Endothelial cell of umbilical vein (primary cell): ENCODE data around the gene PLCH1. TPM values are rescaled to one million over a fixed set of nuclear protein-coding genes. Genes with fewer than 3 reads are reported as not detected.

ENCODE experiments used
- BruUV-seq: library from RNA; stranded (reverse); fragments of 400-500 nt; replicated peaks from 2 replicates; lab custom pipeline; 2021; lab: Mats Ljungman, UMichigan
- CTCF ChIA-PET: fragments of 300-600, 350-600 bp; sonication (Branson Sonifier 250); formaldehyde crosslinking; loops from one replicate; lab custom pipeline; 2021; ENCODE audit warnings: antibody characterized with exemption, inconsistent platforms; lab: Charles Lee
- POLR2A ChIA-PET: fragments of 300-600, 350-600 bp; sonication (Branson Sonifier 250); formaldehyde crosslinking; loops from one replicate; lab custom pipeline; 2021; ENCODE audit warnings: antibody characterized with exemption, inconsistent platforms; lab: Charles Lee
- DNase-seq: peaks from one replicate; pipeline ENCODE4 v3.0.0-alpha.2; 2011; ENCODE audit warnings: low read depth, low spot score
- FAIRE-seq: peaks from 2 replicates; lab custom pipeline; 2011; peaks lifted over from hg19 to GRCh38; lab: Jason Lieb, UNC
- H2AFZ ChIP-seq: 2 replicates; pipeline ENCODE4 v1.6.0; 2012; ENCODE audit warnings: low read depth, low read length, control low read depth, inconsistent platforms
- H3K27ac ChIP-seq: 2 replicates; pipeline ENCODE4 v1.5.1; 2011; ENCODE audit warnings: low read depth, mild to moderate bottlenecking, control low read depth, low read length, moderate library complexity; ENCODE audit not compliant: insufficient read depth
- H3K27me3 ChIP-seq, 2 experiments: 2 replicates each; pipeline versions ENCODE4 v1.6.0 to v1.6.1; 2011; ENCODE audit warnings: low read length in 2 of 2, mixed read lengths in 1 of 2; ENCODE audit not compliant: control insufficient read depth in 2 of 2, insufficient read depth in 2 of 2
- H3K36me3 ChIP-seq, 2 experiments: 2 replicates in 1 of 2; 3 replicates in 1 of 2; pipeline ENCODE4 v1.5.1; 2011; ENCODE audit warnings: low read length in 2 of 2, mild to moderate bottlenecking in 1 of 2, moderate library complexity in 1 of 2; ENCODE audit not compliant: control insufficient read depth in 2 of 2, insufficient read depth in 2 of 2; ENCODE audit errors: extremely low read depth in 1 of 2
- H3K4me1 ChIP-seq: 3 replicates; pipeline ENCODE4 v1.5.1; 2011; ENCODE audit warnings: mild to moderate bottlenecking, low read length; ENCODE audit not compliant: control insufficient read depth, insufficient read depth; ENCODE audit errors: extremely low read depth
- H3K4me2 ChIP-seq: 2 replicates; pipeline ENCODE4 v1.6.1; 2011; ENCODE audit warnings: low read length, control low read depth, mixed read lengths; ENCODE audit not compliant: insufficient read depth
- H3K4me3 ChIP-seq, 3 experiments: fragments of 200-600 bp in 1 of 3; sonication (generic), shearing (Covaris generic) in 1 of 3; replicated peaks in 1 of 3; 2 replicates each; pipeline ENCODE4 v1.5.1; 2011 to 2016; ENCODE audit warnings: control low read depth in 3 of 3, low read length in 3 of 3, mild to moderate bottlenecking in 2 of 3, inconsistent platforms in 1 of 3, low read depth in 1 of 3, moderate library complexity in 1 of 3; ENCODE audit not compliant: insufficient read depth in 1 of 3
- H3K79me2 ChIP-seq: 2 replicates; pipeline ENCODE4 v1.6.0; 2012; ENCODE audit warnings: low read length, inconsistent platforms; ENCODE audit not compliant: control insufficient read depth, insufficient read depth
- H3K9ac ChIP-seq: replicated peaks from 2 replicates; pipeline ENCODE3; 2011; ENCODE audit warnings: low read length, control low read depth; ENCODE audit not compliant: insufficient read depth; ENCODE audit errors: extremely low read depth
- H3K9me1 ChIP-seq: replicated peaks from 3 replicates; pipeline ENCODE4 v1.6.0; 2011; ENCODE audit warnings: mild to moderate bottlenecking, low read length; ENCODE audit not compliant: control insufficient read depth, insufficient read depth; ENCODE audit errors: extremely low read depth
- H3K9me3 ChIP-seq: replicated peaks from 2 replicates; pipeline ENCODE4 v1.5.1; 2012; ENCODE audit warnings: low read length, inconsistent platforms; ENCODE audit not compliant: control insufficient read depth, insufficient read depth
- H4K20me1 ChIP-seq: replicated peaks from 2 replicates; pipeline ENCODE3; 2011; ENCODE audit warnings: mild to moderate bottlenecking, low read length; ENCODE audit not compliant: control insufficient read depth, insufficient read depth; ENCODE audit errors: extremely low read depth
- CTCF ChIP-seq, 2 donors: IDR thresholded peaks; 1 replicate in 1 of 2; 2 replicates in 1 of 2; pipeline ENCODE4 v1.5.1; 2011; ENCODE audit warnings: low read length in 2 of 2, mild to moderate bottlenecking in 2 of 2, moderate library complexity in 2 of 2, control low read depth in 1 of 2, inconsistent platforms in 1 of 2, low read depth in 1 of 2; ENCODE audit not compliant: insufficient read depth in 1 of 2; ENCODE audit errors: extremely low read depth in 1 of 2
- EZH2 ChIP-seq: IDR thresholded peaks from 2 replicates; pipeline ENCODE4 v1.6.1; 2012; ENCODE audit warnings: borderline replicate concordance, low read depth, mild to moderate bottlenecking, moderate library complexity, low read length, inconsistent platforms; ENCODE audit not compliant: severe bottlenecking
- FOS ChIP-seq: IDR thresholded peaks from 2 replicates; pipeline ENCODE4 v1.6.1; 2011; ENCODE audit warnings: mild to moderate bottlenecking, low read length, moderate library complexity, borderline replicate concordance; ENCODE audit not compliant: insufficient read depth
- GATA2 ChIP-seq: IDR thresholded peaks from 2 replicates; pipeline ENCODE4 v1.7.0; 2011; ENCODE audit warnings: low read depth, mild to moderate bottlenecking, moderate library complexity, mixed read lengths, low read length; ENCODE audit not compliant: insufficient read length, insufficient read depth
- JUN ChIP-seq: IDR thresholded peaks from 2 replicates; pipeline ENCODE4 v1.6.1; 2011; ENCODE audit warnings: borderline replicate concordance, low read depth; ENCODE audit not compliant: insufficient read length, insufficient read depth
- MAX ChIP-seq: IDR thresholded peaks from 2 replicates; pipeline ENCODE4 v1.6.1; 2011; ENCODE audit not compliant: insufficient read depth, insufficient read length
- MYC ChIP-seq: IDR thresholded peaks from one replicate; pipeline ENCODE4 v1.6.1; 2011; ENCODE audit warnings: mild to moderate bottlenecking, low read depth, low read length
- POLR2A ChIP-seq: IDR thresholded peaks from 2 replicates; pipeline ENCODE4 v1.6.1; 2012; ENCODE audit warnings: low read depth, mild to moderate bottlenecking, control low read depth, low read length
- POLR2AphosphoS5 ChIP-seq: IDR thresholded peaks from 2 replicates; pipeline ENCODE4 v1.6.1; 2012; ENCODE audit warnings: low read depth, mild to moderate bottlenecking, control low read depth, low read length, moderate library complexity; ENCODE audit not compliant: insufficient read depth
- dilution Hi-C: fragments of 300-500 bp; cut with MboI; formaldehyde crosslinking; loops from one replicate; pipeline ENCODE4 v1.15.0; 2019; ENCODE audit warnings: low sequenced_read_pairs; ENCODE audit not compliant: extremely low pct_ligation_motif_present
- intact Hi-C: fragments of 100-400 bp; cut with micrococcal nuclease; formaldehyde crosslinking; loops from one replicate; pipeline ENCODE4 v1.10.0; 2022
- polyA plus RNA-seq, 4 experiments: library from polyadenylated mRNA; depleted of rRNA in 3 of 4; stranded (reverse) in 3 of 4; unstranded in 1 of 4; fragments of >200 nt; gene quantifications; 2 replicates each; pipeline versions ENCODE4 v1.2.1 to v1.2.3, GENCODE V29; 2011 to 2012; ENCODE audit warnings: missing spikeins in 1 of 4
- total RNA-seq: library from RNA; stranded (reverse); gene quantifications from 2 replicates; pipeline ENCODE4 v1.2.3, GENCODE V29; 2021

PLCH1 gene
- total and polyA plus RNA-seq, 2 donors (not counting 3 experiments of a cell fraction or from before 2014, with no cell fraction given) = 0.03 TPM; not detected in 1

- intact Hi-C loops = no loop called here
- H3K9me1 ChIP-seq = no peaks in the 10 kb centered on the region
- ChIA-PET POLR2A (no interaction called here), CTCF (no interaction called here)
- no peak overlapping the region for H3K4me2 ChIP-seq
- no peak overlapping the region for H3K9ac ChIP-seq
- no peaks in the 10 kb centered on the region for H3K4me1 ChIP-seq
- peaks cover 0 to 2% of the 10 kb centered on the region in 2 experiments for H3K27me3 ChIP-seq
- H3K36me3 ChIP-seq = no peaks in the 10 kb centered on the region
- no peak overlapping the region for H3K27ac ChIP-seq
- H3K79me2 ChIP-seq = no peaks in the 10 kb centered on the region
- no peak for DNase-seq
- dilution Hi-C loops = no loop called here
- H3K4me3 ChIP-seq = no peak overlapping the region
- no peak overlapping the region for H2AFZ ChIP-seq
- FAIRE-seq = no peak
- H3K9me3 ChIP-seq = no peaks in the 10 kb centered on the region
- no TSS peak for BruUV-seq
- TF ChIP-seq POLR2AphosphoS5 (no peak), GATA2 (no peak), JUN (no peak), EZH2 (no peak), CTCF (IDR thresholded peaks at IDR 0.05; ENCODE audit: extremely low read depth in 1 of 2, insufficient read depth in 1 of 2, low read depth in 1 of 2, low read length in 2 of 2) (no peak), MYC (no peak), POLR2A (no peak), FOS (no peak), MAX (no peak)
- H4K20me1 ChIP-seq = no peaks in the 10 kb centered on the region
Observed at GRCh38 chr3:155327871-155328270, 417.0 kb downstream of the PLCH1 start.
